HEK293 (cell line): ENCODE measurements around the gene GIMAP6.

Experiments
- CTCF ChIA-PET: fragments of 350-600 bp; formaldehyde crosslinking; extraction: SDS; loops from one replicate; lab custom pipeline; 2021; ENCODE audit warnings: antibody characterized with exemption; lab: Yijun Ruan, JAX
- POLR2A ChIA-PET: fragments of 300-600 bp; formaldehyde crosslinking; extraction: SDS; loops from one replicate; lab custom pipeline; 2020; ENCODE audit warnings: antibody characterized with exemption, inconsistent platforms; lab: Yijun Ruan, JAX
- H3K27ac ChIP-seq: fragments of 200-500 bp; sonication (Bioruptor generic); 2 replicates; pipeline ENCODE4 v1.5.1; 2014; ENCODE audit warnings: low read depth, low read length, control low read depth, inconsistent platforms; ENCODE audit errors: extremely low read depth
- H3K36me3 ChIP-seq, 2 experiments: fragments of 200-500 bp in 1 of 2; sonication (Bioruptor generic) in 1 of 2; 1 replicate in 1 of 2; 2 replicates in 1 of 2; pipeline ENCODE4 v1.5.1; 2014 to 2017; ENCODE audit warnings: inconsistent platforms in 2 of 2, low read length in 2 of 2; ENCODE audit not compliant: control insufficient read depth in 2 of 2, insufficient read depth in 1 of 2
- H3K4me1 ChIP-seq: fragments of 200-500 bp; sonication (Bioruptor generic); 2 replicates; pipeline ENCODE4 v1.5.1; 2014; ENCODE audit warnings: mild to moderate bottlenecking, low read length, inconsistent platforms; ENCODE audit not compliant: control insufficient read depth, insufficient read depth
- H3K4me3 ChIP-seq: 2 replicates; pipeline ENCODE4 v1.5.1; 2011; ENCODE audit warnings: low read depth, mild to moderate bottlenecking, control low read depth, low read length, moderate library complexity
- H3K9me3 ChIP-seq: fragments of 200-500 bp; sonication (Bioruptor generic); 2 replicates; pipeline ENCODE4 v1.5.1; 2014; ENCODE audit warnings: low read depth, low read length, inconsistent platforms; ENCODE audit not compliant: control insufficient read depth, insufficient read depth
- CTCF ChIP-seq: fragments of 450-650 bp; formaldehyde crosslinking; IDR thresholded peaks from 2 replicates; pipeline ENCODE4 v1.5.1; 2016; ENCODE audit warnings: missing biosample characterization, missing genetic modification characterization
- FEZF1 ChIP-seq: fragments of 450-650 bp; formaldehyde crosslinking; IDR thresholded peaks from 2 replicates; pipeline ENCODE4 v1.5.1; 2016; ENCODE audit warnings: missing biosample characterization, missing genetic modification characterization
- HOXA7 ChIP-seq: sonication (generic); formaldehyde crosslinking; IDR thresholded peaks from 2 replicates; pipeline ENCODE4 v1.8.1; 2022; ENCODE audit warnings: missing genetic modification reagents, borderline replicate concordance
- HOXC10 ChIP-seq: sonication (generic); formaldehyde crosslinking; IDR thresholded peaks from 2 replicates; pipeline ENCODE4 v1.8.1; 2023; ENCODE audit warnings: mild to moderate bottlenecking, missing genetic modification reagents
- MEIS1 ChIP-seq: sonication (generic); formaldehyde crosslinking; IDR thresholded peaks from 2 replicates; pipeline ENCODE4 v1.8.1; 2022; ENCODE audit warnings: missing genetic modification reagents, mild to moderate bottlenecking, borderline replicate concordance
- REPIN1 ChIP-seq: fragments of 450-650 bp; formaldehyde crosslinking; IDR thresholded peaks from 2 replicates; pipeline ENCODE4 v1.5.1; 2017; ENCODE audit warnings: missing biosample characterization, missing genetic modification characterization, low read depth
- SP3 ChIP-seq: fragments of 450-650 bp; formaldehyde crosslinking; IDR thresholded peaks from 2 replicates; pipeline ENCODE4 v1.5.1; 2016; ENCODE audit warnings: missing biosample characterization, missing genetic modification characterization
- SP7 ChIP-seq: fragments of 450-650 bp; formaldehyde crosslinking; IDR thresholded peaks from 2 replicates; pipeline ENCODE4 v1.5.1; 2016; ENCODE audit warnings: missing biosample characterization, missing genetic modification characterization
- ZFP37 ChIP-seq: fragments of 450-650 bp; formaldehyde crosslinking; IDR thresholded peaks from 2 replicates; pipeline ENCODE4 v1.5.1; 2016; ENCODE audit warnings: missing biosample characterization, missing genetic modification characterization
- ZNF132 ChIP-seq: fragments of 450-650 bp; formaldehyde crosslinking; IDR thresholded peaks from 2 replicates; pipeline ENCODE4 v1.5.1; 2017; ENCODE audit warnings: missing biosample characterization, missing genetic modification characterization, borderline replicate concordance
- ZNF133 ChIP-seq: fragments of 450-650 bp; formaldehyde crosslinking; IDR thresholded peaks from 2 replicates; pipeline ENCODE4 v1.5.1; 2016; ENCODE audit warnings: missing biosample characterization, missing genetic modification characterization
- ZNF18 ChIP-seq: fragments of 450-650 bp; formaldehyde crosslinking; IDR thresholded peaks from 2 replicates; pipeline ENCODE4 v1.5.1; 2016; ENCODE audit warnings: missing biosample characterization, missing genetic modification characterization
- ZNF19 ChIP-seq: fragments of 450-650 bp; formaldehyde crosslinking; IDR thresholded peaks from 2 replicates; pipeline ENCODE4; 2016; ENCODE audit warnings: missing biosample characterization, missing genetic modification characterization, low read depth
- ZNF2 ChIP-seq: fragments of 450-650 bp; formaldehyde crosslinking; IDR thresholded peaks from 2 replicates; pipeline ENCODE4 v1.5.1; 2016; ENCODE audit warnings: missing biosample characterization, missing genetic modification characterization
- ZNF202 ChIP-seq: fragments of 450-650 bp; formaldehyde crosslinking; IDR thresholded peaks from 2 replicates; pipeline ENCODE4 v1.5.1; 2016; ENCODE audit warnings: missing biosample characterization, missing genetic modification characterization, borderline replicate concordance
- ZNF214 ChIP-seq: fragments of 450-650 bp; formaldehyde crosslinking; IDR thresholded peaks from 2 replicates; pipeline ENCODE4 v1.5.1; 2017; ENCODE audit warnings: missing biosample characterization, mild to moderate bottlenecking, missing genetic modification characterization, borderline replicate concordance
- ZNF248 ChIP-seq: fragments of 450-650 bp; formaldehyde crosslinking; IDR thresholded peaks from 2 replicates; pipeline ENCODE4 v1.5.1; 2017; ENCODE audit warnings: missing biosample characterization, missing genetic modification characterization
- ZNF26 ChIP-seq: fragments of 450-650 bp; formaldehyde crosslinking; IDR thresholded peaks from 2 replicates; pipeline ENCODE4 v1.5.1; 2016; ENCODE audit warnings: missing biosample characterization, missing genetic modification characterization
- ZNF335 ChIP-seq: fragments of 450-650 bp; formaldehyde crosslinking; conservative IDR thresholded peaks from 2 replicates; pipeline ENCODE4 v1.5.1; 2016; ENCODE audit warnings: missing biosample characterization, missing genetic modification characterization
- ZNF521 ChIP-seq: fragments of 450-650 bp; formaldehyde crosslinking; IDR thresholded peaks from 2 replicates; pipeline ENCODE4 v1.5.1; 2017; ENCODE audit warnings: missing biosample characterization, mild to moderate bottlenecking, missing genetic modification characterization
- ZNF585B ChIP-seq: fragments of 450-650 bp; formaldehyde crosslinking; IDR thresholded peaks from 2 replicates; pipeline ENCODE4 v1.5.1; 2016; ENCODE audit warnings: missing biosample characterization, missing genetic modification characterization
- ZNF660 ChIP-seq: fragments of 450-650 bp; IDR thresholded peaks from 2 replicates; pipeline ENCODE4 v1.5.1; 2018; ENCODE audit warnings: missing biosample characterization, mild to moderate bottlenecking, missing genetic modification characterization
- ZNF776 ChIP-seq: fragments of 450-650 bp; formaldehyde crosslinking; IDR thresholded peaks from 2 replicates; pipeline ENCODE4 v1.5.0; 2017; ENCODE audit warnings: missing biosample characterization, missing genetic modification characterization, borderline replicate concordance
- TF ChIP-seq, protein P1 (sequence below): fragments of 450-650 bp; IDR thresholded peaks from 2 replicates; pipeline ENCODE4 v1.5.1; 2018; ENCODE audit warnings: missing biosample characterization, mild to moderate bottlenecking, missing genetic modification characterization

Gene GIMAP6

GRCh38 chr7:150642926-150643325, 10.7 kb upstream of the GIMAP6 start:
- Histone ChIP-seq H3K36me3 (no peaks in the 10 kb centered on the region), H3K4me1 (no peaks in the 10 kb centered on the region)
- TF ChIP-seq SP7 (tag by site-specific recombination) (no peak), ZNF660 (tag by site-specific recombination) (no peak), ZNF214 (tag by site-specific recombination) (no peak), ZNF133 (tag by site-specific recombination) (no peak), ZNF335 (tag by site-specific recombination) (no peak), MEIS1 (CRISPR knock-in tag) (no peak), ZNF19 (tag by site-specific recombination) (no peak)
- TF ChIP-seq, protein P1, sequence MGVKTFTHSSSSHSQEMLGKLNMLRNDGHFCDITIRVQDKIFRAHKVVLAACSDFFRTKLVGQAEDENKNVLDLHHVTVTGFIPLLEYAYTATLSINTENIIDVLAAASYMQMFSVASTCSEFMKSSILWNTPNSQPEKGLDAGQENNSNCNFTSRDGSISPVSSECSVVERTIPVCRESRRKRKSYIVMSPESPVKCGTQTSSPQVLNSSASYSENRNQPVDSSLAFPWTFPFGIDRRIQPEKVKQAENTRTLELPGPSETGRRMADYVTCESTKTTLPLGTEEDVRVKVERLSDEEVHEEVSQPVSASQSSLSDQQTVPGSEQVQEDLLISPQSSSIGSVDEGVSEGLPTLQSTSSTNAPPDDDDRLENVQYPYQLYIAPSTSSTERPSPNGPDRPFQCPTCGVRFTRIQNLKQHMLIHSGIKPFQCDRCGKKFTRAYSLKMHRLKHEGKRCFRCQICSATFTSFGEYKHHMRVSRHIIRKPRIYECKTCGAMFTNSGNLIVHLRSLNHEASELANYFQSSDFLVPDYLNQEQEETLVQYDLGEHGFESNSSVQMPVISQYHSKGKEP (tag by site-specific recombination): no peak
- TF ChIP-seq, all 188 proteins: peak for 0
- Histone ChIP-seq H3K27ac (no peak overlapping the region), H3K9me3 (no peaks in the 10 kb centered on the region; the same call in 1 of the 2 replicates), H3K4me3 (no peak overlapping the region)
- ChIA-PET POLR2A (no interaction called here), CTCF (no interaction called here)

GRCh38 chr7:150641854-150642253, 9.7 kb upstream of the GIMAP6 start:
- Histone ChIP-seq H3K9me3 (no peaks in the 10 kb centered on the region; the same call in 1 of the 2 replicates), H3K36me3 (no peaks in the 10 kb centered on the region), H3K27ac (no peak overlapping the region), H3K4me1 (no peaks in the 10 kb centered on the region), H3K4me3 (no peak overlapping the region)
- CTCF ChIA-PET: no interaction called here
- TF ChIP-seq ZFP37 (tag by site-specific recombination) (no peak), FEZF1 (tag by site-specific recombination) (no peak), ZNF585B (tag by site-specific recombination) (no peak), ZNF248 (tag by site-specific recombination) (no peak), ZNF132 (no peak), ZNF202 (no peak), CTCF (tag by site-specific recombination) (no peak), HOXC10 (CRISPR knock-in tag) (no peak), SP3 (tag by site-specific recombination) (no peak), HOXA7 (CRISPR knock-in tag) (no peak), REPIN1 (no peak), ZNF776 (tag by site-specific recombination) (no peak), ZNF521 (tag by site-specific recombination) (no peak), ZNF2 (tag by site-specific recombination) (no peak), ZNF26 (tag by site-specific recombination) (no peak), ZNF18 (tag by site-specific recombination) (no peak)
- POLR2A ChIA-PET: no interaction called here
